ENCODE results near the gene IL22.

DNA sequence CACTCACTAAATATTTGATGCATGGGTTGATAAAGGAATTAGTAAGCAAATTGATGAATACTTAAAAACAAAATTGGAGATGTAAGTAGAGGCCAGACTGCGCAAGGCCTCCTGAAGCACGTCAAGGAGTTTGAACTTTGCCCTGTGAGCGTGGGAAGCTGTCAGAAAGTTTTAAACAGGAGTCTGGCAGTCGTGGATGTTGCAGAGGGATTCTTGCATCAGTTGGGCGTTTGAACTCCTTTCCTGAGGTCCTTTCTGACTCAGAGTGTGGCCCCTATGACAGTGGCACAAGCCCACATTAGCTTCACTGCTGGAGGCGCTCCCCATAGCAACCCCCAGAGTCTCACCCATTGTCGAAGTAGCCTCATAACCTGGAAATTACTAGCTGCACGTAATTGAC is 17.9 kb upstream of the IL22 start:
- no peak for TF ChIP-seq EZH2phosphoT487 (IDR thresholded peaks at IDR 0.05; ENCODE audit: borderline replicate concordance)
- TF ChIP-seq, protein P1, sequence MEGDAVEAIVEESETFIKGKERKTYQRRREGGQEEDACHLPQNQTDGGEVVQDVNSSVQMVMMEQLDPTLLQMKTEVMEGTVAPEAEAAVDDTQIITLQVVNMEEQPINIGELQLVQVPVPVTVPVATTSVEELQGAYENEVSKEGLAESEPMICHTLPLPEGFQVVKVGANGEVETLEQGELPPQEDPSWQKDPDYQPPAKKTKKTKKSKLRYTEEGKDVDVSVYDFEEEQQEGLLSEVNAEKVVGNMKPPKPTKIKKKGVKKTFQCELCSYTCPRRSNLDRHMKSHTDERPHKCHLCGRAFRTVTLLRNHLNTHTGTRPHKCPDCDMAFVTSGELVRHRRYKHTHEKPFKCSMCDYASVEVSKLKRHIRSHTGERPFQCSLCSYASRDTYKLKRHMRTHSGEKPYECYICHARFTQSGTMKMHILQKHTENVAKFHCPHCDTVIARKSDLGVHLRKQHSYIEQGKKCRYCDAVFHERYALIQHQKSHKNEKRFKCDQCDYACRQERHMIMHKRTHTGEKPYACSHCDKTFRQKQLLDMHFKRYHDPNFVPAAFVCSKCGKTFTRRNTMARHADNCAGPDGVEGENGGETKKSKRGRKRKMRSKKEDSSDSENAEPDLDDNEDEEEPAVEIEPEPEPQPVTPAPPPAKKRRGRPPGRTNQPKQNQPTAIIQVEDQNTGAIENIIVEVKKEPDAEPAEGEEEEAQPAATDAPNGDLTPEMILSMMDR (conservative IDR thresholded peaks at IDR 0.05; ENCODE audit: low read length), result no peak

Measured in Loucy (cell line).